Lower leg skin (tissue), 4 donors: ENCODE measurements around the gene SSTR5. TPM values are rescaled to one million over a fixed set of nuclear protein-coding genes. Genes with fewer than 3 reads are reported as not detected.

Experiments
- DNase-seq, 2 donors: peaks; one replicate each; pipeline ENCODE4 v3.0.0-alpha.2; 2019; ENCODE audit warnings: low spot score in 2 of 2
- H3K4me3 ChIP-seq: fragments of 200-600 bp; sonication (generic); 2 replicates; pipeline ENCODE4 v1.5.1; 2017; ENCODE audit warnings: mild to moderate bottlenecking, low read depth; ENCODE audit not compliant: poor library complexity, severe bottlenecking
- CTCF ChIP-seq, 3 donors: fragments of 450-650 bp; IDR thresholded peaks; one replicate each; pipeline ENCODE4 v1.5.1; 2016; ENCODE audit warnings: antibody characterized with exemption in 3 of 3, mild to moderate bottlenecking in 3 of 3, moderate library complexity in 2 of 3
- POLR2A ChIP-seq, 2 donors: fragments of 450-650 bp; IDR thresholded peaks; one replicate each; pipeline ENCODE4 v1.6.1; 2016 to 2017; ENCODE audit warnings: antibody characterized with exemption in 2 of 2, mild to moderate bottlenecking in 1 of 2, moderate library complexity in 1 of 2
- WGBS, 2 donors: methylation state at CpG; one replicate each; pipeline ENCODE4 v1.1.5; 2018; 5-methylcytosine and 5-hydroxymethylcytosine counted together
- intact Hi-C: fragments of 100-400 bp; cut with DNase I; formaldehyde crosslinking; loops from one replicate; pipeline ENCODE4 v1.15.0; 2023; ENCODE audit warnings: low total_unique reads
- total RNA-seq, 4 donors: library from RNA; depleted of rRNA; stranded (reverse); fragments of >200 nt; gene quantifications; one replicate each; pipeline ENCODE4 v1.1.0, GENCODE V29; 2016

SSTR5 gene
- total RNA-seq, 4 donors from 2014 or later, result 0.36 TPM; not detected in 3

DNA sequence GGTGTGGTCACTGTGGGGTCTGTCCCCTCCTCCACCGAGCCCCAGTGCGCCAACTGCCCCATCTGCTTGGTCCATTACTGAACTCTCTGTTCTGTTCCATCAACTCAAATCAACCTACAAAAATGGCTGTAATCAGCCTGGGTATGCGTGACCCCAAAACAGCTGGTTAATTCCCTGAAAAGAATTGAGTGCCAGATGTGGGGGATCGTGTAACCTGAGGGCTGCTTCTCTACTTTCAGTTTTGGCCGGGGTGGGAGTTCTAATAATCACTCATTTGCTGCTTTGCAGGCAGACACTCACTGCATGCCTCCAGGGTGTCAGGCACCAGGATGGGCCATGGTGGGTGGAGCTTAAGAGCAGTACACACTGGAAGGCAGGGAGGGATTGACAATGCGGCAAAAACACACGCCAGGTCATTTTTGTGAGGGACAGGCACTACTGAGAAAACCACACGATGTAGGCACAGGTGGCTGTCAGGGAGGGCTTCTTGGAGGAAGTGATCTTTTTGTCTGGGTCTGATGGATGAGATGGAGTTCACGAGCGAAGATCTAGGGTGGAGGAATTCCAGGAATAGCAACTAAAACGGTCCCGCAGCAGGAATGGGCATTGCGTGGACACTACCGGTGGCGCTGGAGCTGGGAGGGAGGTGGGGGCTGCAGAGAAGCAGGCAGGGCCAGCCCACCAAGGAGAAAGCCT, 30.4 kb upstream of the SSTR5 start:
- H3K4me3 ChIP-seq, result no peak overlapping the region
- DNase-seq, result no peak
- intact Hi-C loops, result loop anchor here (10.0 kb wide), 1 partner anchor 97 kb away; no protein-coding TSS in a partner anchor
- TF ChIP-seq CTCF (IDR thresholded peaks at IDR 0.05), result no peak
- no peak for TF ChIP-seq POLR2A (IDR thresholded peaks at IDR 0.05)
- 85% methylated on average over 15 of the region's 15 CpGs for WGBS, 2 donors

GRCh38 chr16:1042866-1043265, 29.7 kb upstream of the SSTR5 start:
- intact Hi-C loops, result loop anchor here (10.0 kb wide), 1 partner anchor 98 kb away; no protein-coding TSS in a partner anchor
- WGBS, 2 donors, result 33 to 46% methylated on average over 8 to 15 of the region's 19 CpGs
- no peak overlapping the region for H3K4me3 ChIP-seq
- TF ChIP-seq CTCF (IDR thresholded peaks at IDR 0.05) (no peak), POLR2A (IDR thresholded peaks at IDR 0.05) (no peak)
- DNase-seq, result no peak

- DNase-seq, result no peak
- no peak for TF ChIP-seq CTCF (IDR thresholded peaks at IDR 0.05)
- no peak for TF ChIP-seq POLR2A (IDR thresholded peaks at IDR 0.05)
- 20 to 52% methylated on average over 16 to 29 of the region's 40 CpGs for WGBS, 2 donors
- H3K4me3 ChIP-seq, result no peak overlapping the region
- intact Hi-C loops, result loop anchor here (10.0 kb wide), 1 partner anchor 99 kb away; no protein-coding TSS in a partner anchor
These were observed 28.6 kb upstream of the SSTR5 start for GRCh38 chr16:1043881-1044451.

- intact Hi-C loops, result loop anchor here (10.0 kb wide), 1 partner anchor 100 kb away; no protein-coding TSS in a partner anchor
- DNase-seq, result no peak
- WGBS, 2 donors, result 55 to 70% methylated on average over 19 to 39 of the region's 43 CpGs
- no peak for TF ChIP-seq CTCF (IDR thresholded peaks at IDR 0.05)
- no peak for TF ChIP-seq POLR2A (IDR thresholded peaks at IDR 0.05)
- no peak overlapping the region for H3K4me3 ChIP-seq
These were observed 27.9 kb upstream of the SSTR5 start for GRCh38 chr16:1044460-1045309.

DNA sequence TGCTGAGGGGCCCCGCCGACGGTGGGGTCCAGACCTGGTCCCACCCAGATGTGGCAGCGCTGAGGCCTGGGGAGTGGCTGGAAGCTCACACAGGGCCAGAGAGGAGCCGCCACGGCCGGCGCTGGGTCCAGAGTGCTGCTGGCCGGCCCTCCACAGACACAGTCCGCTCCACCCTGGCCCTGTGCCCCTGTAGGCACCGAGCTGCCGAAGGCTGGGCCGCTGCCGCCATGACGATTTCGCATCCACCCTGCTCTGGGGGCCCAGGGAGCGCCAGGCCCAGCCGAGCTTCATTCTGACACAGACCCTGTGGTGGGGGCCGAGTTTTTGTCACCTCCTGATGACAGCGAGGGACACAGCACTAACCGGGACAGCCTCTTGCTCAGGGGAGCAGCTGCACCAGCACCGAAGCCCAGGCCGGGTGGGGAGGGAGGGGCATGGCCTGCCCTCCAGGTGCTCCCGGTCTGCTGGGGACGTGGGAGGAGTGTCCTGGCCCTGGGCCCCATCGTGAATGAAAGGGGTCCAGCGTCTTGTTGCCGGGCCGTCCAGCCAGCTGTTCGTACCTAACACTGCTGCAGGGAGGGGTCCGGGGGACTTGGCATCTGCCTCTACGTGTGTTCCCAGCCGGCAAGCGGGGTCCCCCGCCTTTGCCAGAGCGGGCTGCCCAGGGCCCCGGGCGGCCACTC, 27.1 kb upstream of the SSTR5 start:
- DNase-seq, result no peak
- no peak overlapping the region for H3K4me3 ChIP-seq
- WGBS, 2 donors, result 18% methylated on average over 12 to 13 of the region's 38 CpGs
- TF ChIP-seq POLR2A (IDR thresholded peaks at IDR 0.05) (no peak), CTCF (IDR thresholded peaks at IDR 0.05) (no peak)
- intact Hi-C loops, result loop anchor here (10.0 kb wide), 1 partner anchor 101 kb away; no protein-coding TSS in a partner anchor
